SK-N-SH treated with all-trans-retinoic acid at 6 μM for 48 hours (cell line): ENCODE data around the gene ERCC6L.

Experiments used
- ARNTL ChIP-seq: fragments of 450-650 bp; formaldehyde crosslinking; IDR thresholded peaks from 2 replicates; pipeline ENCODE4 v1.5.0; 2020; ENCODE audit warnings: low read depth, mild to moderate bottlenecking, moderate library complexity, borderline replicate concordance
- TOX ChIP-seq: fragments of 250-450 bp; sonication (Bioruptor Pico); IDR thresholded peaks from 2 replicates; pipeline ENCODE4 v1.8.0; 2021; ENCODE audit warnings: mild to moderate bottlenecking, moderate library complexity, borderline replicate concordance
- ZFP3 ChIP-seq: fragments of 250-450 bp; sonication (Bioruptor Pico); IDR thresholded peaks from 2 replicates; pipeline ENCODE4 v1.5.0; 2020; ENCODE audit warnings: mild to moderate bottlenecking, moderate library complexity
- TF ChIP-seq, protein P1 (sequence below): fragments of 250-450 bp; sonication (Bioruptor Pico); IDR thresholded peaks from 2 replicates; pipeline ENCODE4 v1.8.0; 2020; ENCODE audit warnings: mild to moderate bottlenecking, moderate library complexity, borderline replicate concordance

DNA sequence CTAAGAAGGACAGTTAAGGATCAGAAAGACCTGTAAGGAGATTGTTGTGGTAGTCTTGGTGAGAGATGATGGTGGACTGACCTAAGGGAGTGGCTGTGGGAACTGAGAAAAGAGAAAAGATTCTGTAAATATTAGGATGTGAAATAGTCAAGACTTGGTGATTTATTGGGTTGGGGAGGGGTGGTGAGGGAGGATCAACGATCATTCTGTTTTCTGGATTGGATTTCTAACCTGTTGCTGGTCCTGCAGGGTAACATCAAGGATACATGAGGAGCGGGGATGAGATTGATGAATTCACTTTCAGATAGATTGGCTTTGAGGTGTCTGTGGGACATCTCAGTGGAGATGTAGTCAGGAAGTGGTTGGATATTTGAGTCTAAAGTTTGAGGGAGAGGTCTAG lies 55.9 kb downstream of the ERCC6L start:
- TF ChIP-seq TOX (CRISPR knock-in tag) (no peak), ARNTL (no peak), ZFP3 (no peak)
- TF ChIP-seq, protein P1, sequence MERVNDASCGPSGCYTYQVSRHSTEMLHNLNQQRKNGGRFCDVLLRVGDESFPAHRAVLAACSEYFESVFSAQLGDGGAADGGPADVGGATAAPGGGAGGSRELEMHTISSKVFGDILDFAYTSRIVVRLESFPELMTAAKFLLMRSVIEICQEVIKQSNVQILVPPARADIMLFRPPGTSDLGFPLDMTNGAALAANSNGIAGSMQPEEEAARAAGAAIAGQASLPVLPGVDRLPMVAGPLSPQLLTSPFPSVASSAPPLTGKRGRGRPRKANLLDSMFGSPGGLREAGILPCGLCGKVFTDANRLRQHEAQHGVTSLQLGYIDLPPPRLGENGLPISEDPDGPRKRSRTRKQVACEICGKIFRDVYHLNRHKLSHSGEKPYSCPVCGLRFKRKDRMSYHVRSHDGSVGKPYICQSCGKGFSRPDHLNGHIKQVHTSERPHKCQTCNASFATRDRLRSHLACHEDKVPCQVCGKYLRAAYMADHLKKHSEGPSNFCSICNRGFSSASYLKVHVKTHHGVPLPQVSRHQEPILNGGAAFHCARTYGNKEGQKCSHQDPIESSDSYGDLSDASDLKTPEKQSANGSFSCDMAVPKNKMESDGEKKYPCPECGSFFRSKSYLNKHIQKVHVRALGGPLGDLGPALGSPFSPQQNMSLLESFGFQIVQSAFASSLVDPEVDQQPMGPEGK (CRISPR knock-in tag) = no peak
